ENCODE results near the gene TTC7B.

Gene TTC7B

GRCh38 chr14:90511252-90511651 lies 305.0 kb downstream of the TTC7B start:
- Mint-ChIP-seq H3K9me3 (no peaks in the 10 kb centered on the region), H3K36me3 (no peaks in the 10 kb centered on the region), H3K4me1 (no peaks in the 10 kb centered on the region), H3K27me3 (peaks cover 8% of the 10 kb centered on the region), H3K4me3 (no peak overlapping the region), H3K27ac (no peak overlapping the region)

GRCh38 chr14:90510159-90510558 lies 306.1 kb downstream of the TTC7B start:
- H3K4me3 Mint-ChIP-seq, result no peak overlapping the region
- no peaks in the 10 kb centered on the region for H3K36me3 Mint-ChIP-seq
- no peaks in the 10 kb centered on the region for H3K9me3 Mint-ChIP-seq
- H3K4me1 Mint-ChIP-seq, result no peaks in the 10 kb centered on the region
- H3K27me3 Mint-ChIP-seq, result peaks cover 8% of the 10 kb centered on the region
- H3K27ac Mint-ChIP-seq, result no peak overlapping the region

- Mint-ChIP-seq H3K4me1 (no peaks in the 10 kb centered on the region), H3K9me3 (no peaks in the 10 kb centered on the region), H3K27me3 (peaks cover 8% of the 10 kb centered on the region), H3K27ac (no peak overlapping the region), H3K36me3 (no peaks in the 10 kb centered on the region), H3K4me3 (no peak overlapping the region)
Measured at GRCh38 chr14:90509403-90509802, 306.8 kb downstream of the TTC7B start.

GRCh38 chr14:90508536-90509254 lies 307.5 kb downstream of the TTC7B start:
- H3K27ac Mint-ChIP-seq, result no peak overlapping the region
- no peaks in the 10 kb centered on the region for H3K9me3 Mint-ChIP-seq
- no peak overlapping the region for H3K4me3 Mint-ChIP-seq
- H3K27me3 Mint-ChIP-seq, result peaks cover 8% of the 10 kb centered on the region
- no peaks in the 10 kb centered on the region for H3K4me1 Mint-ChIP-seq
- no peaks in the 10 kb centered on the region for H3K36me3 Mint-ChIP-seq

GRCh38 chr14:90508036-90508435 lies 308.2 kb downstream of the TTC7B start:
- Mint-ChIP-seq H3K9me3 (no peaks in the 10 kb centered on the region), H3K36me3 (no peaks in the 10 kb centered on the region), H3K4me1 (no peaks in the 10 kb centered on the region), H3K27me3 (peaks cover 8% of the 10 kb centered on the region), H3K27ac (no peak overlapping the region), H3K4me3 (no peak overlapping the region)

GRCh38 chr14:90507428-90507827 lies 308.8 kb downstream of the TTC7B start:
- no peak overlapping the region for H3K4me3 Mint-ChIP-seq
- peaks cover 8% of the 10 kb centered on the region for H3K27me3 Mint-ChIP-seq
- no peaks in the 10 kb centered on the region for H3K36me3 Mint-ChIP-seq
- H3K27ac Mint-ChIP-seq, result peak overlapping the region; percentile 9
- H3K4me1 Mint-ChIP-seq, result no peaks in the 10 kb centered on the region
- no peaks in the 10 kb centered on the region for H3K9me3 Mint-ChIP-seq

GRCh38 chr14:90506748-90507147 lies 309.5 kb downstream of the TTC7B start:
- Mint-ChIP-seq H3K4me3 (no peak overlapping the region), H3K27me3 (peaks cover 12% of the 10 kb centered on the region)

GRCh38 chr14:90505531-90505930 lies 310.7 kb downstream of the TTC7B start:
- H3K36me3 Mint-ChIP-seq, result no peaks in the 10 kb centered on the region
- no peaks in the 10 kb centered on the region for H3K9me3 Mint-ChIP-seq
- peaks cover 11% of the 10 kb centered on the region for H3K27me3 Mint-ChIP-seq
- H3K27ac Mint-ChIP-seq, result no peak overlapping the region
- no peak overlapping the region for H3K4me3 Mint-ChIP-seq
- H3K4me1 Mint-ChIP-seq, result peaks cover 2% of the 10 kb centered on the region

More at GRCh38 chr14:90506748-90507147, 309.5 kb downstream of the TTC7B start:
- Mint-ChIP-seq H3K36me3 (no peaks in the 10 kb centered on the region), H3K4me1 (no peaks in the 10 kb centered on the region), H3K27ac (no peak overlapping the region), H3K9me3 (no peaks in the 10 kb centered on the region)

GRCh38 chr14:90504643-90505042 lies 311.6 kb downstream of the TTC7B start:
- no peak overlapping the region for H3K27ac Mint-ChIP-seq
- H3K27me3 Mint-ChIP-seq, result peaks cover 10% of the 10 kb centered on the region
- H3K4me3 Mint-ChIP-seq, result no peak overlapping the region
- peaks cover 4% of the 10 kb centered on the region for H3K4me1 Mint-ChIP-seq
- H3K9me3 Mint-ChIP-seq, result no peaks in the 10 kb centered on the region
- no peaks in the 10 kb centered on the region for H3K36me3 Mint-ChIP-seq

GRCh38 chr14:90503582-90503981 lies 312.6 kb downstream of the TTC7B start:
- no peaks in the 10 kb centered on the region for H3K36me3 Mint-ChIP-seq
- H3K4me1 Mint-ChIP-seq, result peaks cover 4% of the 10 kb centered on the region
- H3K27me3 Mint-ChIP-seq, result peaks cover 14% of the 10 kb centered on the region
- no peak overlapping the region for H3K4me3 Mint-ChIP-seq
- H3K9me3 Mint-ChIP-seq, result no peaks in the 10 kb centered on the region
- H3K27ac Mint-ChIP-seq, result no peak overlapping the region

GRCh38 chr14:90502760-90503159 lies 313.5 kb downstream of the TTC7B start:
- Mint-ChIP-seq H3K9me3 (no peaks in the 10 kb centered on the region), H3K27me3 (peaks cover 14% of the 10 kb centered on the region)

GRCh38 chr14:90500665-90501370 lies 315.4 kb downstream of the TTC7B start:
- Mint-ChIP-seq H3K4me1 (peaks cover 4% of the 10 kb centered on the region), H3K27ac (no peak overlapping the region), H3K4me3 (no peak overlapping the region), H3K27me3 (peaks cover 10% of the 10 kb centered on the region), H3K9me3 (no peaks in the 10 kb centered on the region), H3K36me3 (no peaks in the 10 kb centered on the region)

More at GRCh38 chr14:90502760-90503159, 313.5 kb downstream of the TTC7B start:
- H3K36me3 Mint-ChIP-seq, result no peaks in the 10 kb centered on the region
- no peak overlapping the region for H3K27ac Mint-ChIP-seq
- peaks cover 4% of the 10 kb centered on the region for H3K4me1 Mint-ChIP-seq
- H3K4me3 Mint-ChIP-seq, result no peak overlapping the region

- H3K27me3 Mint-ChIP-seq, result peaks cover 10% of the 10 kb centered on the region
- peaks cover 4% of the 10 kb centered on the region for H3K4me1 Mint-ChIP-seq
- no peaks in the 10 kb centered on the region for H3K9me3 Mint-ChIP-seq
- no peak overlapping the region for H3K27ac Mint-ChIP-seq
- H3K36me3 Mint-ChIP-seq, result no peaks in the 10 kb centered on the region
- H3K4me3 Mint-ChIP-seq, result no peak overlapping the region
Measured at GRCh38 chr14:90499908-90500664, 316.1 kb downstream of the TTC7B start.

- H3K9me3 Mint-ChIP-seq, result no peaks in the 10 kb centered on the region
- no peaks in the 10 kb centered on the region for H3K36me3 Mint-ChIP-seq
- H3K4me1 Mint-ChIP-seq, result peaks cover 4% of the 10 kb centered on the region
- no peak overlapping the region for H3K4me3 Mint-ChIP-seq
- H3K27ac Mint-ChIP-seq, result no peak overlapping the region
- peaks cover 10% of the 10 kb centered on the region for H3K27me3 Mint-ChIP-seq
Measured at GRCh38 chr14:90499121-90499520, 317.1 kb downstream of the TTC7B start.

- no peak overlapping the region for H3K27ac Mint-ChIP-seq
Measured at GRCh38 chr14:90498198-90498597, 318.0 kb downstream of the TTC7B start.

GRCh38 chr14:90496379-90496778 lies 319.9 kb downstream of the TTC7B start:
- Mint-ChIP-seq H3K27me3 (peaks cover 5% of the 10 kb centered on the region), H3K4me3 (no peak overlapping the region), H3K36me3 (no peaks in the 10 kb centered on the region), H3K27ac (no peak overlapping the region), H3K4me1 (peaks cover 4% of the 10 kb centered on the region), H3K9me3 (no peaks in the 10 kb centered on the region)

More at GRCh38 chr14:90498198-90498597, 318.0 kb downstream of the TTC7B start:
- no peaks in the 10 kb centered on the region for H3K9me3 Mint-ChIP-seq
- no peak overlapping the region for H3K4me3 Mint-ChIP-seq
- peaks cover 4% of the 10 kb centered on the region for H3K4me1 Mint-ChIP-seq
- H3K36me3 Mint-ChIP-seq, result no peaks in the 10 kb centered on the region
- H3K27me3 Mint-ChIP-seq, result peaks cover 10% of the 10 kb centered on the region
